Measurements from ENCODE around the gene C22orf39.

The C22orf39 gene

DNA sequence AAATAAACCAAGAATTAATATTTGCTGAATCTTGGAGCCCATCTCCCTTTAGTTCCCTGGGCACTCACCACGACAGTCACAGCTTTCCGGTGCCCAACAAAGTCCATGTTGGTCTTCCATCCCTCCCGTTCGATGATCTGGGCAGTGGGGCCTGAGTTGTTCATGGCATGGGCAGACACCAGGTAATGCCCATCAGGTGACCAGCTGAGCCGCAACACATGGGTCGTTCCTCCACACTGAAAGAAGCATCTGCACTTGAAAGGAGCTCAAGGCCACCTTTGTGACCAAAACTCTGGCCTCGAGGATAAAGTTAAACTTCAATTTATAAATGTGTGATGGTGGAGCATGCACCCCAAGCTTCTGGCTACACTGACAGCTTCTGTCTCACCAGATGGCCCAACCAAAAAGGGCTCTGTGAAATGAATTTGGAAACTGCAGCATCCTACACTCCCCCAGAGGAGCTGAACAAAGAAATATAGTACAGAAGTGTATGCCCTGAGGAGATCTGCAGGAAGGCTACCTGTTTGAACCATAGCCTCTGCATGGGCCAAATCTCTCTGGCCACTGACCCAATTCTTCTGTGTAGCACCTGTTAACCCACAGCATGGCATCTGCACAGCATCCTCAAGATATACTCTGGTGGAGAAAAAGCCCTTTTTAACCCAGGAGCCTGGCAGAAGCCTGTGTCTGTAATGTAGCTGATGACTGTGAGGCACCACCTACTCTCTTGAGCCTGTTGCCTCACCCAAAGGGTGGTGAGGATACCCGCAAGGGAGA lies 53.0 kb downstream of the C22orf39 start:
- CTCF ChIA-PET = interaction anchor here (0.9 to 2.6 kb wide), 5 partner anchors 9 to 14 kb away, joined by 3 to 9 read pairs (median 6); no protein-coding TSS in a partner anchor

DNA sequence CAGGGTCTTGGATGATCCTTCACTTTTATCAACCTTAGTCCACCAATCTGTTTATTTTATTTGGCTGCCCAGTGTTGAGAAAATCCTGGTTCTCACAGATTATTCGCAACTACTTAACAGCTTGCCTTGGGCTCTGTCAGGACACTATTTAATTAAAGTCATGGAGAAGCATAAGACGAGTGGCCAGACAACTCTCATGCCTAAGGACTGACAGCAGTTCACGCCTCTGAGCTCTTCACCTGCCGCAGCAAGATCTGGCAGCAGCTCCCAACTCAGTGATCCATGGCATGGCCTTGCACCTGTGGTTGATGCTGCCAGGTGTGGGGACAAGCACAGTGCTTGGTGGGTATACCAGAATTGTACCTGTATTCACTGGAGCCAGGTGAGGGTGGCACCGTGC lies 53.8 kb downstream of the C22orf39 start:
- ChIA-PET POLR2A (no interaction called here), CTCF (interaction anchor here (0.9 kb wide), 2 partner anchors 8 to 11 kb away, joined by 6 read pairs; no protein-coding TSS in a partner anchor)
- no peak for DNase-seq (ENCODE audit: extremely low spot score)

More for the DNA sequence above, 53.0 kb downstream of the C22orf39 start:
- TF ChIP-seq, protein P1, sequence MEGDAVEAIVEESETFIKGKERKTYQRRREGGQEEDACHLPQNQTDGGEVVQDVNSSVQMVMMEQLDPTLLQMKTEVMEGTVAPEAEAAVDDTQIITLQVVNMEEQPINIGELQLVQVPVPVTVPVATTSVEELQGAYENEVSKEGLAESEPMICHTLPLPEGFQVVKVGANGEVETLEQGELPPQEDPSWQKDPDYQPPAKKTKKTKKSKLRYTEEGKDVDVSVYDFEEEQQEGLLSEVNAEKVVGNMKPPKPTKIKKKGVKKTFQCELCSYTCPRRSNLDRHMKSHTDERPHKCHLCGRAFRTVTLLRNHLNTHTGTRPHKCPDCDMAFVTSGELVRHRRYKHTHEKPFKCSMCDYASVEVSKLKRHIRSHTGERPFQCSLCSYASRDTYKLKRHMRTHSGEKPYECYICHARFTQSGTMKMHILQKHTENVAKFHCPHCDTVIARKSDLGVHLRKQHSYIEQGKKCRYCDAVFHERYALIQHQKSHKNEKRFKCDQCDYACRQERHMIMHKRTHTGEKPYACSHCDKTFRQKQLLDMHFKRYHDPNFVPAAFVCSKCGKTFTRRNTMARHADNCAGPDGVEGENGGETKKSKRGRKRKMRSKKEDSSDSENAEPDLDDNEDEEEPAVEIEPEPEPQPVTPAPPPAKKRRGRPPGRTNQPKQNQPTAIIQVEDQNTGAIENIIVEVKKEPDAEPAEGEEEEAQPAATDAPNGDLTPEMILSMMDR (IDR thresholded peaks at IDR 0.05; ENCODE audit: control extremely low read depth, extremely low read depth, low read depth, missing control alignments) = no peak
- POLR2A ChIA-PET = no interaction called here
- DNase-seq (ENCODE audit: extremely low spot score) = no peak

More for the DNA sequence above, 53.8 kb downstream of the C22orf39 start:
- TF ChIP-seq, protein P1 (IDR thresholded peaks at IDR 0.05; ENCODE audit: control extremely low read depth, extremely low read depth, low read depth, missing control alignments) = no peak
